HG02759 (cell line): ENCODE data around the gene ARHGAP8.

ENCODE experiments used
- ATAC-seq: cut with Tn5 transposase; IDR thresholded peaks from one replicate; pipeline ENCODE4 v1.9.1; 2021; ENCODE audit warnings: mild to moderate bottlenecking, moderate library complexity; ENCODE audit not compliant: unreplicated experiment

The ARHGAP8 gene

DNA sequence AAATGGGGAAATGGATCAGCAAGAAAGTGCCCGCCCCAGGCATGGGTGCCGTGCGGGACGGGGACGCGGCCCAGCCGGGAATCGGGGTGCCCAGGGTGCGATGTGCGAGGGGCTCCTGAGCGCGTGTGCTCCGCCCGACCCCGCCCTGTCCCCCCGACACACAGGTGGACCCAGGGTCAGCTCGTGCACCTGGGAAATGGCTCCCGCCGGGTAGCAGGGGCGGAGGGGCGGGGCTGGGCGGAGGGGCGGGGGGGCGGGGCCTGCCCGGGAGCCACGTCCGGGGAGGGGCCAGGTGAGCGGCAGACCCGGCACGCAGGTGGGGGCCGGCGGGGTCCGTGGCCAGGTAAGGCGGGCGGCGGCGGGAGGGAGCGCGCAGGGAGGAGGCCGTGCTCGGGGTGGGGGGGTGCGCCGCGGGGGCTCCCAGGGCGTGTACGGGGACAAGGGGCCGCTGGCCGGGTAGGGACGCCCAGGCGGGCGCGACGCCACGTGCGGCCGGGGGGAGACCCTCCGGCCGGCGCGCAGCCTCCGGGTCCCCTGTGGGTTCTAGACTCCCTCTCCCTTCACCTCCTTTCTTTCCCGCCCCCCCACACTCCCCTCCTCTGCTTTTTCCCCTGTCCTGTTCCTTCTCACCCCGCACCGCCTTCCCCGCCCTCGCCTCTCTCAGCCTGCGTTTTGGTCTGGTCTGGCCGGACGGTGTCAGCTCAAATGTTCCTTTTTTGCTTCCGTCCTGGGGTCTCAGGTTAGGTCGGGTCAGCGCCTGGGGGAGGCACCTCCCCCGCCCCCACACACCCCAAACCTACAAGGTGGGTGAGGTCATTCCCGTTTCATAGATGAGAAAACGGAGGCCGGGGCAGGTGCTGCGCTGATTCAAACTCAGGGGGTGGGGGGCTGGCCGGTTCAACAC, at the start of gene ARHGAP8:
TSS of gene ARHGAP8 (plus strand) at position 291 of the 904 bp plus-strand sequence. CDS start 33,953 bp downstream, outside the sequence.
- no peak for ATAC-seq

DNA sequence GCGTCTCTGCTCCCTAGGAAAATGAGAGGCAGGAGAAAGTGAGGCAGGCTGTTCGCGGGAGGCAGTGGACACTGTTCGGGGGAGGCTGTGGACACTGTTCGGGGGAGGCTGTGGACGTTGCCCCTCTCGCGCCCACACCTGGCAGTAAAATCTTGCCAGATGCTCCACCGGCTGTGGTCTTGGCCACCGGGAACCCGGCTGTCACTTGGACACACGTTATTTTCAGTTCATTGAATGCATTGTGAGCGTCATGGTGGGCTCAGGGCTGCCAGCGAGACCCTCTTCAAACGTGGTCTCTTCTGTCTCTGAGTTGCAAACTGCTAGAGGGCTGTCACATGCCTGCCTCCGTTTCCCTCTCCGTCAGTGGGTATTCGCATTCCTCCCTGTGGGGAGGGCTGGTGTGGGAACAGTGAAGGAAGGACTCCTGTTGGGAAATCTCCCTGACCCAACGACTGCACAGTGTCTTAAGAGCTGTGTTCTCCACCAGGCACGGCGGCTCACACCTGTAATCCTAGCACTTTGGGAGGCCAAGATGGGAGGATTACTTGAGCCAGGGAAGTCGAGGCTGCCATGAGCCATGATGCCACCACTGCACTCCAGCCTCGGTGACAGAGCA, 49.0 kb upstream of the ARHGAP8 start:
- ATAC-seq, result no peak

- no peak for ATAC-seq
Measured at GRCh38 chr22:44704159-44705021, 48.0 kb upstream of the ARHGAP8 start.

DNA sequence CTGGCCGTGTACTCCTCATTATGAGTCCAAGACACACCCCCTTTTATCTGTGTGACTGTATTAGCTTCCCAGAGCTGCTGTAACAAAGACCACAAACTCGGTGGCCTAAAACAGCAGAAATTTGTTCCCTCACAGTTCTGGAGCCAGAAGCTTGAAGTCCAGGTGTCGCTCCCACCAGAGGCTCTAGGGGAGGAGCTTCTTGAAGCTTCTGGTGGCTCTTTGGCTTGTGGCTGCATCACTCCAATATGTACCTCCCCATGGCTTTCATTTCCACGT, 47.4 kb upstream of the ARHGAP8 start:
- ATAC-seq, result no peak

GRCh38 chr22:44706488-44706887, 45.9 kb upstream of the ARHGAP8 start:
- ATAC-seq, result no peak

DNA sequence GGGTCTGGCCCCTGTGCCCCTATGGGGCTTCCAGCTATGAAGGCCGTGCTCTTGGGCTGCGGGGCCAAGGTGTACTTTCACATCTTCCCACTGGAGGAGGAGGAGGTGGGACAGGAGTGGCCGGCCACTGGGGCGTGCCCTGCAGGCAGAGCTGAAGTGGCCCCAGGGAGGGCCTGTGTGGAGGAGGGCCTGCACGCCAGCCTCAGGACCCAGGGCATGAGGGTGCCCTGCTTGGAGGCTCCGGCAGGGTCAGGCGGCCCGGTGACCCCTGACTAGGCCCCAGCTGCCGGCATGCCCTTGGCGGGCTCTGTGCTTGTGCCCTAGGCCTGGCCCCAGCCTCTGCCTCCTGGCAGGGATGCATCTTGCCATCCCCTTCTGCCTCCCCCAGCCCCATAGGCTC, 45.2 kb upstream of the ARHGAP8 start:
- ATAC-seq, result no peak

- no peak for ATAC-seq
Measured at GRCh38 chr22:44707752-44708151, 44.6 kb upstream of the ARHGAP8 start.

- ATAC-seq, result no peak
Measured at GRCh38 chr22:44709881-44710392, 42.4 kb upstream of the ARHGAP8 start.

DNA sequence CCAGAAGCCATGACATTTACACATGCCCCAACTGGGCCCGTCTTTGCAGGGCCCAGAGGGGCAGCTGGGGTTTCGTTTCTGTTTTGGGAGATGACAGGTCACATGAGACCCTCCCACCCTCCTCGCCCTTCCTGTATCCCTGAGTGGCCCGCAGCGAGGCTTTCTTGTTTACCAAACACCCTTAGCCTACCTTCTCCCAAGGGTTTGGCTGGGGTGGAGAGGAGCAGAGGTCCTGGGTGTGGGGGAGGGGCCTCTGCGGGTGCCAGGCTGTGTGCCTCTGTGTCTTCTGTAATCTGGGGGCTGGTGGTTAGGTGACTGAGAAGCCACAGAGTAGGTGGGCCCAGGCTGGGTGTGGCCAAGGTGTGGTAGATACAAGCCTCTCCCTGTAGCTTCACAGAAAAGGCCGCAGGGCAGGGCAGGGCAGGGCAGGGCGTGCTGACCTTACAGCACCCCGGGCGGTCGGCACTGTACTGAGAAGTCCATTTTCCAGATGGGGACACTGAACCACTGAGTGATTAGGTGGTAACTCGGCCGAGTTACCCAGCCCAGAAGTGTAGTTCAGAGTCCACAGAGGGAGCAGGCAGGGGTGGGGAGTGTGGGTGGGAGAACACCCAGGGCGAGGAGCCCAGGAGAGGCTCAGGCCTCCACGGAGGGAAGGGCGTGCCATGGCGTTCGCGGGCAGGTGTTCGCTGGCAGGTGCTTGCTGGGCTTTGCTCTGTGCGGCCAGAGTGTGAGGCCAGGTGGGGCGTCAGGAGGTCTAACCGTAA, 41.7 kb upstream of the ARHGAP8 start:
- no peak for ATAC-seq

DNA sequence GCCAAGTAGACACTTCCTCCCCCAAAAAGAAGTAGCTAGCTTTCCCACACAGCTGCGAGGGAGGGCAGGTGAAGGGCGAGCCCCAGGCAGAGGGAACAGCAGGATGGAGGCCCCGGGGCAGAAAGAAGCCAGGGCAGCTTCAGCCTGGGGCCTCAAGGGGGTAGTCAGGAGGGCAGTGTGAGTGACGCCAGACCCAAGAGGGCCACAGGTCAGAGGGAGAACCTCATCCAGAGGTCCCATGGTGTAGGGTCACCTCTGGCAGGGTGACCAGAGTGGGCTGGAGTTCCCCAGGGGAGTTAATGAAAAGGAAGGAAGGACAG, 41.2 kb upstream of the ARHGAP8 start:
- ATAC-seq, result no peak

DNA sequence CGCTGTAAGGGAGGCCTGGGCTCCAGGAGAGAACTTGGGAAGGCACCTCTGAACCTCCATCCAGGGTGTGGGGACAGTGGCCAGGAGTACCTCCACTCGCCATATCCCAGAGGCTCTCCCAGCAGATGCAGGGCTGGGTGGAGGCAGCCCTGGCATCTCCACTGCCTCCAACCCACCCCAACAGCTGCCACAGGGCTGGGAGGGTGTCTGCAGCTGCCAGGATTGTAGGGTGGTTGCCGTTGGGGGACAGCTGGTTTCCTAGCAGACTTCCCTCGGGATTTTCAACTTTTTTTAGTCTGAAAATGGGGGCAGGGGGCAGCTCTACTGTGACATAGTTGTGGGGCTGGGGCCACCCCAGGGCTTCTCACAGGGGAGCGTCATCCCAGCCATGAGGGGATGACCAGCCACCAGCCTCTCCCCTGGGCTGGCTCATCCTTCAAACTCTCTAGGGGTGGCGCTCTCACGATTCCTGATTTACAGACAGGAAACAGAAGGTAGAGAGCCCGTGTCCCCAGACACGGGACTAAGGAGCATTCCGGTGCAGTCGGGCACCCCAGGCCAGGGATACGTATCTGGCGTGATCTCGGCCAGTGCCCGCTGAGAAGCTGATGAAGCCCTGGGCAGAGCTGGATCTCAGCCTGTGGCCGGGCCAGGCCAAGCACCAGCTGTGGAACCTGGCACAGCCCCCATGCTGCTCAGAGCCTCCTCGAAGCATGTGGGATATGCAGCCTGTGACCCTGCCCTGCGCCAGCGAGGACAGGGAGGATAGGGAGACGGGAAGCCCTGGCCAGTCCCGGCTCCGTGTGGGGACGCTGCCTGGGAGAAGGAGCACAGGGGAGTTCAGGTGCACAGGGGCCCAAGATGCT, 40.5 kb upstream of the ARHGAP8 start:
- no peak for ATAC-seq

DNA sequence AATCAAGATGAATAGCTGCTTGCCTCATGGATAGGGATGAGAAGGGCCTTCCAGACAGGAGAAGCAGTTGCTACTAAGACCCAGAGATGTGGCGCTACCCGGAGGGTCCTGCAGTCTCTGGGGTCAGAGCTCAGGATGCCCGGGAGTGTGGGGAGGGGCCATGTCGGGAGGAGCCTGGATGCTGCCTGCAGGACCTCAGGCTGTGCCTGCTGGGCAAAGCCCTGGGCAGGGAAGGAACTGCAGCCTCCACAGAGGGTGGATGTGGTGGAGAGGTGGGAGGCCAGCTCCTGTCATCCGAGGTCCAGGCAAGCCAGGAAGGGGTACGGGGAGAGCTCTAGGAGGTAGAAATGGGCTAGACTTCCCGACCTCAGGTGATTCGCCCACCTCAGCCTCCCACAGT, 39.4 kb upstream of the ARHGAP8 start:
- no peak for ATAC-seq

DNA sequence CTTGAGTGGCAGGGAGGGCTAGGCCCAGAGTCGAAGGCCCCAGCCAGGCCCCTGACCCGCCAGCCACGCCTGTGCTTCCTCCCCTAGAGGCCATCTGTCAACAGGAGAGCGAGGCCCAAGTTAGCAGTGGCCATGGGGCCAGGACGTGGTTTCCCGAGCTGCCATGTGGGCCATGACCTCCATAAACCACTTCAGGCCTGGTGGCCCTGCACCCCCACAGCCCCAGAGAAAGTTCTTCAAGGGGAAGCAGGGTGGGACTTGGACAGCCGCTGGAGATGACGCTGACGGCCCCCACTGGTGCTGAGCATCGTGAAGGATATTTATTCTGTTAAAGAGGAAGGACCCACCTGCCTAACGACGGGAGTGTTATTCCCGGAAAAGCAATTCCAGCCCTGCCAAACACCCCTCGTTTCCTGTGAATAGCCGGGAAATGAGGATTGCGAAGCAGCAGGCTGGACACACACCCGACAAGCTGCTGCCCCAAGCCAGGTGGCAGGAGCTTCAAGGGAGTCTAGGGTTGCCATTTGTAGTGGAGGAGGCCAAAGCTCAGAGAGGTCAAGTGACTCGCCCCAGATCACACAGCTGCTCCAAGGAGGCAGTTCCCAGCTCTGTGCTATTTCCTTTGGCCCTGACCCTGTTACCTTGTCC, 37.5 kb upstream of the ARHGAP8 start:
- no peak for ATAC-seq

DNA sequence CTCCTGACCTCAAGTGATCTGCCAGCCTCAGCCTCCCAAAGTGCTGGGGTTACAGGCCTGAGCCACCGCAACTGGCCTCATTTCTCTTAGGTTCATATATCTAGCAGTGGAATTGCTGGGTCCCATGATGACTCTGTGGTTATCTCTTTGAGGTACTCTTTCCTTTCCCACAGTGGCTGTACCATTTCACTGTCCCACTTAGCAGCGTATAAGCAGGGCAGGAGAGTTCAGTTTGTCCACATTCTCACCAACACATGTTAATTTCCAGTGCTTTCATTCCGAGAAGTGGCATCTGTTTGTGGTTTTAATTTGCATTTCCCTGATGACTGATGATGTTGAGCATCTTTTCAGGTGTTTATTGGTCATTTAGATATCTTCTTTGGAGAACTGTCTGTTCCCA, 34.0 kb upstream of the ARHGAP8 start:
- no peak for ATAC-seq

DNA sequence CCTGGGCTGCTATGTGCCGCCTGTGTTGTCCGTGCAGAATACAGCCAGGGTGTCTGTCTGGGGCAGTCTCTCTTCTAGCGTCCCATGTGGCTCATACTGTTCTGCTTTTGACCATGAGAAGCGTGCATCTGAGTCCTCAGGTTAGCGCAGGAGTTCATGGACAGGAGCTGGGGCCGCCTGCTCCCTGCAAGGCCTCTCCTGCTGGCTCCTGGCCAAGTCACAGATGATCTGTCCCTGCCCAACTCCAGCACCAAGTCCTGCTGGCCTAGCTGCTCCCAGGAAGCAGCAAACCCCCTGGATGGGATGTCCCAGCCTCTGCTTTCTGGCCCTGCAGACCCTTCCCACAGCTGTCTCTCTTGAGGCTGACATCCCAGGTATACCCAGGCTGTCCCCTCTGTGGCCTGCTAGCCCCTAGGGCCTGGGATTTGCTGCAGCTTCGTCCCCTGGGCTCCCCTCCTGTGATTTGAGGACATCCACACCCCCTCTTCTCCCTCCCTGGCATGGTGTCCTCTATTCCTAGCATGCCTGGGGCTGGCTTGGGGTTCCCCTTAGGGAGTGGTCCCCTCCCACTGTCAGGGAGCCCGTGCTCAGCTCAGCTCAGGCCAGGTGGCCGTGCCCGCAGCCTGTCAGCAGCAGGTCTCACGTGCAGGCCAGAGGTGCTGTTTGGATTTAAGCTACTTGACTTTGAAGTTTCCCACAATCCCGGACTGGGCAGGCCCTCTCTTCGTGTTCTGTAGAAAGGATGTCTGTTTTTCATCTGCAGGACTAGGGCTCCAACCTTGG, 32.6 kb upstream of the ARHGAP8 start:
- ATAC-seq, result no peak

GRCh38 chr22:44721213-44721612, 31.2 kb upstream of the ARHGAP8 start:
- ATAC-seq, result no peak

DNA sequence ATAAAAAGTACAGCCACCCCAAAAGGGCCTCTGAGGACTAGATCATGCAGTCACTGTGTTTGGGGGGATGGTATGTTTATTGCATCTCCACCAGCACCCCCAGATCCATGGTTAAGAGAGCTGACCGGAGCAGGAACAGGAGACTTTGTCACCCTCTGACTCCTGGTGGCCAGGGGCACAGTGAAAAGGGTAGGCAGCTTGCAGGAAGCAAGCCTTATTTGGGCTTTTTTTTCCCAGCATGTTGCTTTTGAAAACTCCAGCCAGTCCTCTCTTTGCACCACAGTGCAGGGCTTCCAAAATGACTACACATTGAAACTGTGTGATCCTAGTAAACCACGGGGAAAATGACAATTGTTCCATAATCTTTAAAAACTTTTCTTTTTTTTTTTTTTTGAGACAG, 29.8 kb upstream of the ARHGAP8 start:
- ATAC-seq, result no peak

DNA sequence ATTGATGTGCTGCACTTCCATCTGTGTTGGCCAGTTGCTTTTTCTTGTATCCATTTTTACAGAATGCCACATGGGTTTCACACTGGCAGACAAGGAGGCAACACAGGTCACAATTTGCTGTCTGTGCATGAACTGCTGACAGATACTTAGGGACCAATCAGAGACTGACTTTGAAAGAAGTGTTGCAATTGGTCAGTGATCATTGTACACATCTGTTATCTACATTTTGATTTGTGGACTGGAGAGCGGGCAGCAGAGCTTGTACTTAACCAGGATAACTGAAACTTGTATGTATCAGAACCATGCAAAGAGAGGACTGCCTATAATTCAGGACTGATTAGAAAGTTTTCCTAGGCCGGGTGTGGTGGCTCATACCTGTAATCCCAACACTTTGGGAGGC, 28.6 kb upstream of the ARHGAP8 start:
- no peak for ATAC-seq

DNA sequence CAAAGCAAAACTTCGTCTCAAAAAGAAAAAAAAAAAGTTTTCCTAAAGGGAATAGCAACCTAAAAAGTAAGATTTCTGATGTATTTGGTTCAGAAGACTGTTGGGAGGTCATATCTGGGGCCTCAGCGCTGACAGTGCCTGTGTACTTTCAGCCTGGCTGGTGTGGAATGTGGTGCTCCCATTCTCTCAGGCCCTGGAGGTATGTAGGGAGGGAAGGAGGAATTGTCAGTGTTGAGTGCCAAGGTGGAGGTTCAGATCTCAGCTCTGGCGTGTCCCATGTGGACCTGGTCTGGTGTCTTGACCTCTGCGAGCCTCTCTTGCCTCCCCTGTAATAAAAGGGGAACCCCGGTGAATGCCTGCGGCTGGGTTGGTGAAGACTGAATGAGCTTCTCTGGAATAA, 28.0 kb upstream of the ARHGAP8 start:
- ATAC-seq, result no peak
